ENCODE data around the gene GIMAP6.
"Not testable (repeated sequence)": the region's sequence is repeated elsewhere in the genome, so short reads cannot be mapped to it uniquely, and the experiment has no call there.

GIMAP6 gene

DNA sequence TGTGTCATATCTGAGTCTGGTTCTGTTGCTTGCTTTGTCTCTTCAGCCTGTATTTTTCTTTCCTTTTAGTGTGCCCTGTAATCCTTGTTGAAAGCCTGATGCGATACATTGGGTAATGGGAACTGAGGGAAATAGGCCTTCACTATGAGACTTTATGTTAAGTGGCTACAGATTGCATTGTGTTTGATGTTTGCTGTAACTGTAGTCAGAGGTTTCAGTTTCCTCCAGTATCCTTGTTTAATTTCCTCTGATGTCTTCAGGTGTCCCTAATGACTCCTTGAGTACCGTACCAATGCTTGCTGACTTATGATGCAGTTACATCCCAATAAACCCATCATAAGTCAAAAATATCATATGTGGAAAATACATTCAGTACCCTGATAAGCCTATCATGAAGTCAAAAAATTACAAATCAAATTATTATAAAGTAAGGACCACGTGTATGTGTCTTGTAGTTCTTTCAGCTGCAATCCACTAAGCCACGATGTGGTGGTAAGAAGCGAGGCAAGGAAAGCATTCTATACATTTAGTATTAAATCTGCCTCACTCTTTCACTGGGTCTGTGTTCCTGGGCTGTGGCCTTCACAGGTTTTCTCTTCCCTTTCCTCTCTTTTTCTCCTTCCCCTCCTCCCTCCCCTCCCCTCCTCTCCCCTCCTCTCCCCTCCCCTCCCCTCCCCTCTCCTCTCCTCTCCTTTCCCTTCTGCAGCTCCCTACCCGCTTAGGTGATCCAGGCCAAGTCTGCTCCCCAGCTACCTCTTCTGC, 13.3 kb upstream of the GIMAP6 start:
- DNase-seq: no peak

DNA sequence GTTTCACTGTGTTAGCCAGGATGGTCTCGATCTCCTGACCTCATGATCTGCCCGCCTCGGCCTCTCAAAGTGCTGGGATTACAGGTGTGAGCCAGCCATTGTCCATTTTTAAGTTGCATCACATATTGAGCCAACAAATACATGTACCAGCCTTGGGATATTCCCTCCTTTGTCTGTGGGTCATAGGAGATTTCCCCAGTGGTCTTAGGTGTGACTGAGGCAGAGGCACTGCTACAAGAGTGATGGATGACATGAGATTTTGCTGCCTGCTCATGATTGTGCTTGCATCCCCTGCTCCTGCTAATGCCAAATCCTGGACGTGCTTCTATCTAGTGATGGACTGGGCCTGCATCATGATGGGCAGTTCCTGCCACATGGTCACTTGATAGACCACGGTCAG, 10.7 kb upstream of the GIMAP6 start:
- no peak for DNase-seq

DNA sequence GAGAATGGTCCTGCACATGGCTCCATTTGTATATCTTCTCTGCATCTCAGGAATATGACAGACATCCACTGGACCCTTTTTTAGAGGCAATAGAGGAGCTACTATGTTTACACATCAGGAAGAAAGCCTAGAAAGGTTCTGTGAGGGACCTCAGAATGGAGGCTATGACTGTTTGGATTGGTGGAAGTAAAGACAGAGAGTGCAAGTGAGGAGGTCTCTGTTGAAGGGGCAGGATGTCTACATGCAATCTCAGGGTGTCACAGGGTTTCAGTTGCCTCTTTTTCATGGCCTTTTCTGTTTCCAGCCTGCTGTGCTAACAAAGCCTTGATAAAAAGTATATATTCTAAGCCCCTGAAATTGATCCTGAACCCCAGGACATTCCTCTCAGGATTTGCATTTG, 9.7 kb upstream of the GIMAP6 start:
- no peak for DNase-seq

DNA sequence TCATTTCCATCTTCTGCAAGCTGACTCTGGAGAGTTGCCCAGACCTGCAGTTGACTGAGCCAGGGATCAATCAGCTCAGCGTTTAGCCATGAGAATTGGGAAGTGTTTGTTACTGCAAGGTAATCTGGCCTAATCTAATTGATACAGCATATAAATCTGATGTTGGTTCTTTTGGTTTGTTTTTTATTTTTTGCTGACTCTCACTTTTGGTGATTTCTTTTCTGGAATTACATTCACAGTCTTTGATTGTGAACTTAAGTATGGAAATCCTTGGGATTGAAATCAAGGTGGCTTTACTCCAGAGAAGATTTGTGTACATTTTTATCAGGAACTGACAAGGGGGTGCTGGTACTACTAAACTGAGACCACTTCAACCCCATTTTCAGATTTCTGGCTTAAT, 1.7 kb upstream of the GIMAP6 start:
- no peak for DNase-seq

DNA sequence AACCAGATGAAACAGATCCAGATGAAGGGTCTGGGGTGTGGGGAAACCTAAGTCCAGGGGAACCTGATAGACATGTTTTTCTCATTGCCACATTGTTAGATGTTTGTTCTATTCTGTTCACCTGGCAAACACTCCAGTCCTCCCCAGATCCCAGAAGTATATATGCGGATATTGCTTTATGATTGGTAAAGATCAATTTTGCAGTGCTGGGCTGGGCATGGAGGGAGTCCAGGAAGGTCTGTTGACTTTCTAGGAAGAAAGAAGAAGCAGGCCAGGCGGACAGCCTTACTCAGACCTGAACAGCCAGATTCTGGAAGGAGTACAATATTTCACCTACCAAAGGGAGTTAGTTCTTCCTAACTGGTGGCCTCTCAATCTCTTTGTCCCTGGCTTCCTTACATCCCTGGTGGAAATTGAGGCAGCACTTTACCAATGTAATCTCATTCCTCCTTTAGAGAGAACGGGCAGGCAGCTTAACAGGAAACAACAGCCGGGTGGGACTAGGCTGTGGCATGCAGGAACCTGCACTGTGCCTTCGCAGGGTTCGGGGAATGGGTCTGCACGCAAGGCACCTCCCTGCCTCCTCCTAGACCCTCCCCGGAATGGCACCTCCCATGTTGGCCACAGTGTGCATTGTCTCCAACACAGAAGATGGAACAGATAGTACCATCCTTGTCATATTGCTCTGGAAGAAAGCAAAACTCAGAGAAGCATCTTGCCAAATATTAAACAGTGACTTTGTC, 930 bp downstream of the GIMAP6 start:
- no peak for DNase-seq

DNA sequence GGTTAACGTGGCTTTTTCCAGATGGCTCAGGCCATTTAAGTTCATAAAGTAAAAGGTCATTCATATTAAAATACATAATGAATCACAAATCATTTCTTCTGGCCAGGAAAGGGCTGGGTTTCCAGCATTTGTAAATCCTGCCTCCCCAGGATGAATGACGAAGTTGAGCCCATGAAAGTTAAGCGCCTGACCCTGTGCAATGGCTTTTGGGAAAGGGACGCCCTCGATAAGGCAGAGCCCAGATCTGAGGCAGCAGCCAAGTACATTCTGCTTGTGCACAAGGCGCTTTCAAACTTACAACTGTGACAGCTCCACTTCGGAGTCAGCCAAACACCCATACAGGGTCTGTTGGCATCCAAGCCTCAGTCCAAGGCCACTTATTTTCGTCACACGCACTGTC, 2.8 kb downstream of the GIMAP6 start:
- no peak for DNase-seq

DNA sequence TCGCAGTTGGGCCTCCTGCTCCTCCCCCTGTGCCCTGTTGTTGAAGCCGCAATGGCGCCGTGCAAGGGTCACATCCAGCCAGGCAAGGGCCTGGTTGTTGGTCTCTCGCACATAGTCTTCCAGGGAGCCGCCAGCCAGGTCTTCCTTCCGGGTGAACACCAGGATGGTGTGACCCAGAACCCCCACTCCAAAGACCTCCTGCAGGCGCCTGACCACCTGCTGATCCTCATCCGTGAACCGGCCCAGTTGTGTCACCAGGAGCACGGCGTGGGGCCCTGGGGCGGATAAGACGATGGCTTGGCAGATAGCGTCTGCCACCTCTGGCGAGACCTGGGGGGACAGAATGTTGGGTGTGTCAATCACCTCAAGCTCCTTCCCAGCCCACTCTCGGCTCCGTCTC, 4.2 kb downstream of the GIMAP6 start:
- no peak for DNase-seq

DNA sequence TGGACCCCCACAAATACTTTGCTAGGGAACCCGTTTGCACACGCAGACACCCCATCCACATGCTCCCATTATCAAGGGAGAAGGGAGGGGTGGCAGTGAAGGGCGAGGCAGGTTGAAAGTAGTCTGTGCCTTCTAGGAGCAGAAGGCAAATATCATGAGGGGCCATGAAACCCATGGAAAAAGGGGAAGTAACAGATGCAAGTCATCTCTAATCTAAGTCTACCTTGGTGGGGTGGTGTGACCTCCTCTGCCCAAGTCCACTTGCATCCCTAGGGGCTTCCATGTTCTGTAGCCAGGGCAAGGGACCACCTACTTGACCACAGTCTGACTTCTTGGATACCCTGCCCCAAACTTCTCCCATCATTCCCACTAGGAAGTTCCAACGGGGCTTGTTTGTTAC, 5.5 kb downstream of the GIMAP6 start:
- no peak for DNase-seq

DNA sequence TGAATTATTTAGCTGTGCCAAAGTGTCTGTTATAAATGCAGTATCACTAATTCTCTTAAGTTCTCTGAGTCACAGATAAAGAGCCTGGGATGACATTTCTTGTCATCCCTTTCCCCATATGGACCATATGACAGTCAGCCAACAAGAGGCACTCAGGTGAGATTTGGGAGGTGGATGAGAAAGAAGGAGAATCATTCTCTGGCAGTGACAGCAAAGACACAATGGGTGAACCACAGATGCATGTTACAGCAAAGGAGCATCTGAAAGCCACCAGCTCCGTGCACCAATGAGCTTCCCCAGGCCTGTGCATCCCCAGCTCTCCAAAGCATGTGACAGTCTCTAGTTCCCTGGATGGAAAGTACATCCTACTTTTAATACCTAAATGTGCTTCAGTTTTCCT, 10.8 kb downstream of the GIMAP6 start:
- no peak for DNase-seq

DNA sequence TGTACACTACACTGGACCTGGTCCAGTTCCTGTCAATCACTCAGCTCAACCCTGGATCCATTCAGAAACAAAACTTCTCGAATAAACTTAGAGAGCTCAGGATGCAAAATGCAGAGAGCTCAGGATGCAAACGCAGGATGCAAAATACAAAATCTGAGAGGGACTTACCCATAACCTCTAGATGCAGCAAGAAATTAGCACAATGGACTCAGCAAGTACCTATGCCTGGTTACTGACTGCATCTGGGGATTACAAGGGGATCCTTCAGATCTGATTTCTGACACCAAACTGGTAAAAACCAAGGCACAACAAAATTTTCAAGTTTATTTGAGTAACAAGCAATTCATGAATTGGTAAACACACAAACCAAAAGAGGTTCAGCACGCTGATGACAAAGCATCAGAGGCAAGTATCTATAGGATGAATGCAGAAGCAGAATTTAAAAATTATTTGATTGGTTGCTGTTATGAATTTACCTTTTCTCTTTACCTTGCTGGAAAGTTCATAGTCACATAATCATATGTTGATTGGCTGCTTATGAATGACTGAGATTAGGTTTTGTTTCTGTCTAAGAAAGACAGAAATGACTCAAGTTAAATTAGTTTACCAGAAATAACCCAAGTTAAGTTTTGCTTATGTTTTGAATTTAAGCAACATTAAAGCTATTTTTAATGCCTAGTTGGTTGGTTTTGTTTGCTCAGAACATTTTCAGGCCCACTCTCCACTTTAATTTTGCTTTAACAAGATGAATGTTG, 11.4 kb downstream of the GIMAP6 start:
- no peak for DNase-seq

DNA sequence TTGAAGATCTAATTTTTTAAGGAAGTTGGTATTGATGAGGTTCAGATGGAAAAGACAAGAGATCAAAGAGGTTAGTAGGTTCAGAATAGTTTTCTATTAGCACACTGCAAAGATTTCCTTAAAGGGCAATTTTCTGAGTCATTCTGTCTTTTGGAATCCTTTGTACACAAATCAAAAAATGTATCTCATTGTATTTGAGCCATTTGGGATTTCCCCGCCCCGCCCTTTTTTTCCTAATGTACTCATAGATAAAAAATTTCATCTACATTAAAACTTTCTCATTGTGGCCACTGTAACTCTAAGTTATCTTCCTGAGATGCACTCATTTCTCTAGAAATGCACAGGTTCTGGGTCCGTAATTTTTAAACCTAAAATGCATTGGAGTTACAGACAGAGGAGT, 12.1 kb downstream of the GIMAP6 start:
- DNase-seq: no peak

DNA sequence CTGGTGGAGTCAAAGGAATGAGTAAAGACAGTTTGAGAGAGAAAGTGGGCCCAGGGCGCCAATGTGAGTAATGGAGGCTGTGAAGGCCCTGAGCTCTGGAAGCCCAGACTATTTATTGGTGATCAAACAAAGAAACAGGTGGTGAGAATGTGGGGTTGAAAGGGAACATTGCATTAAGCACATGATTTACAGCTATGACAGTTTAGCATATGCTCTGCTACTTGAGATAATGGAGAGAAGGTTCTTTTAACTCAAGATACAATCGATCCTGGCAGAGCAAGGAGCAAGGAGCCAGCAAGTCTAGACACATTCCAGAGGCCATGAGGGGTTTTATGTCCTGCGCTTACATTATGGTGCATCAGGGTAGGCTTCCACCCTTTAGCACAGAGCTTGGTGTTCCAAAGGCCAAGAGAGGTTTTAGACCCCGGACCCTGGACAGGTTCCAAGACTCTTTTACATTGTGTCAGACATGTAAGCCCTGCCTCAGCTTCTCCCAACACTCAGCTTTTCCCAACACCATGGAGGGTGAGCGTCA, 16.9 kb downstream of the GIMAP6 start:
- not testable (repeated sequence) for DNase-seq

DNA sequence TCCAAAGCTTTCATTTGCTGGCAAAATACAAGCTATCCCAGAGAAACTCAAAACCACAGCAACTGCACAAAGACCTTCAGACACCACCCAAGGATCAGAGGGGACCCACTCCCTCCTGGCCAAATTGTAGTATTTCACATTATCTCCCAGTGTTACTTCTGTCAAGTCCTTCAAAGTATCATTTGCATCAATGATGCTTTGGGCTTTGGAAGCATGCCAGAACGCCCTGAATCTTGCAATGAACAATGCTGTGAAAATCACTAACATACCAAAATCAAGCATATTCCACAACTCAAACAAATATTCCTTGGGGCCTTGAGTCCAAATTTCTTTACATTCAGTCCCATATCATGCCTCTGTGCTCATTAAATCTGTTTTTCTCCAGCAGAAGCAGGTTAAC, 17.8 kb downstream of the GIMAP6 start:
- not testable (repeated sequence) for DNase-seq

DNA sequence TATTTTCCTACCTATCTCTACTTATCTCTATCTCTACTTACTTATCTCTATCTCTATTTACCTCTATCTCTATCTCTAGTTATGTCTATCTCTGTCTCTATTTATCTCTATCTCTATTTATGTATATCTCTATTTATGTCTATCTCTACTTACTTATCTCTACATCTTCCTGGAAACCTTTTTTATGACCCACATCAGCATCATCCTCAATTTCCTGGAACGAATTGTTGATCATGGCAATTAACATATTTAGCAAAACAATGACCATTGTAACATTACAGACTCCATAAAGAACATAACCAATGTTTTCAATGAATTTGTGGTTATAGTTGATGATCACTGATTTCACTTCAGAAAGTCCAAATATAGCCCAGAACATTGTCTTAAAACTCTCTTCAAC, 18.3 kb downstream of the GIMAP6 start:
- DNase-seq: no peak

DNA sequence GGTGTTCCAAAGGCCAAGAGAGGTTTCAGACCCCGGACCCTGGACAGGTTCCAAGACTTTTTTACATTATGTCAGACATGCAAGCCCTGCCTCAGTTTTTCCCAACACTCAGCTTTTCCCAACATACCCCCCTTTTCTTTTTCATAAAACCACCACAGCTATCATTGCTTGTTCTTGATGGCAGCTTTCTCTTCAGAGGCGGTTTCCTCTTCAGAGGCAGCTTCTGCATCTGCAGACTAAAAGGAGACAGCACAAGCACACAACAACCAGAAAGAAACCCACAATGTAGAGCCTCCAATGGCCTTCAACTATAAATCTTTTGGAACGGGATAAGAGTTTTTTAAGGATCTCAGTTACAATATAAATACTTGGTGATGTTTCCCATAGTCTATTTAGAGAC, 19.3 kb downstream of the GIMAP6 start:
- no peak for DNase-seq

DNA sequence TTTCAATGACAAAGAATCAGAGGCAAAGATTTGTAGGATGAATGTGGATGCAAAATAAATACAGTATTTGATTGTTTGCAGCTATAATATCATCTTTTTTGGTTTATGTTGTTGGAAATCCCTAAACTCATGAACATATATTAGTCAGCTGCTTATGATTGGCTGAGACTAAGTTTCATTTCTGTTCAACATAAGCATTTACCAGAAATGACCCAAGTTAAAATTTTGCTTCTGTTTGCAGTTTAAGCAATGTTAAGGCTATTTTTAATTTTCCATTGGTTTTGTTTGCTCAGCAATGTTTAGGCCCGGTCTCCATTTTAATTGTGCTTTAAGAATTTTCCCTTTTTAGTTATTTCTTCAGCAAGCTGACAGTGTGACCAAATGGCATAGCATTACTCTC, 22.0 kb downstream of the GIMAP6 start:
- no peak for DNase-seq

DNA sequence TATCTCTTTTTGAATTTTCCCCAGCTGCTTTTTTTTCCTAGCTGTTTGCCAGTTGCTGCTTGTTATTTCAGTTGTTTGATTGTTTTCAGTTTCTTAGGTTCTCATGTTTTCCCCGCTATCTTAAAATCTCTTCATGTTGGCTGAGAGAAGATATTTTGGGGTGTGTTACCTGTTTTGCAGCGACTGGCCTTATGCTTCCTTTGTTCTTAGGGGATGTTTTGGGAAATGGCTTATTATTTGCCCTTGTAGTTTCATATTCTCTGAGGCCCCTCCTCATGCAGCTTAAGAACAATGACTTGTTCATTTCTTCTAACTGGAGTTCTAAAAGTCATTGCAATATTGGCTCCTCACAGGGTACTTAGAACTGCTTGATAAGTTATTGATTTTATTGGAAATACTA, 28.6 kb downstream of the GIMAP6 start:
- not testable (repeated sequence) for DNase-seq

DNA sequence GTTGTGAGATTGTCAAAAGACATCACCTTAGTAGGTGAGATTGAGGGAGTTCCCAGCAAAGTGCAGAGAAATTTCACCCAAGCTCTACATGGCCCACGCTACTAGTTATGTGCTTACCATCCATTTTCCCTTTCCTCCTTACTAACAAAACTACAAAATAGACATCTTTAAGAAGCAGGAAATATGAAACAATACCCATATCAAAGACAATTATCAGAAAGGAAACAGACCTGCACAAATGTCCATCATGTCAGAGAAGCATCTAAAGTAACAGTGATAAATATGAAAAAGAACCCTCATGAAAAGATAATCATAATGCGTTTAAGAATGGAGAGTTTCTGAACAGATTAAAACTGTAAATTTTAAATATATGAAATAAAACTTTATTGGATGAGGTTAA, 36.8 kb downstream of the GIMAP6 start:
- DNase-seq: no peak

DNA sequence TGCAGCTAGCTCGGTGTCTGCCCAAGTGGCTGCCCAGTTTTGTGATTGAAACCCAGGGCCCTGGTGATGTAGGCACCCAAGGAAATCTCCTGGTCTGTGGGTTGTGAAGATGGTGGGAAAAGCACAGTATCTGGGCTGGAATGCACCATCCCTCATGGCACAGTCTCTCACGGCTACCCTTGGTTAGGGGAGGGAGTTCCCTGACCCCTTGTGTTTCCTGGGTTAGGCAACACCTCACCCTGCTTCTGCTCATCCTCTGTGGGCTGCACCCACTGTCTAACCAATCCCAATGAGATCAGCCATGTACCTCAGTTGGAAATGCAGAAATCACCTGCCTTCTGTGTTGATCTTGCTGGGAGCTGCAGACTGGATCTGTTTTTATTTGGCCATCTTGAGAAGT, 37.4 kb downstream of the GIMAP6 start:
- no peak for DNase-seq

DNA sequence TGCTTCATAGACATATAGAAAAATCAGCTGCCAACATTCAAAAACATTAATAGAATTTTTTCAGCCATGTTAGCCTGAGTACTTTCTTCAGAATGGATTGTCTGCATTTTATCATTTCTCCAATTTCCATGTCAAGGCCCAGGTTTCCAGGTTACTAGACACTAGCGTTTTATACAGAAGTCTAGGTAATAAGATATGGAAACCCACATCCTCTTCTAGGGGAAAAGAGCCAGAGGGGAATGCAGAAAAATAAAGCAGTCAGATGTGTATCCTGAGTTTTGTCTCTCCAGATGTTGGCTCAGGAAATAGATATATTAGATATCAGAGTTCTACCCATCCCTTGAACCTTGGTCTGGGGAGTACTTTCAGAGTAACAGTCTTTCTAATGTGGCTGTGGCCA, 44.6 kb downstream of the GIMAP6 start:
- no peak for DNase-seq

DNA sequence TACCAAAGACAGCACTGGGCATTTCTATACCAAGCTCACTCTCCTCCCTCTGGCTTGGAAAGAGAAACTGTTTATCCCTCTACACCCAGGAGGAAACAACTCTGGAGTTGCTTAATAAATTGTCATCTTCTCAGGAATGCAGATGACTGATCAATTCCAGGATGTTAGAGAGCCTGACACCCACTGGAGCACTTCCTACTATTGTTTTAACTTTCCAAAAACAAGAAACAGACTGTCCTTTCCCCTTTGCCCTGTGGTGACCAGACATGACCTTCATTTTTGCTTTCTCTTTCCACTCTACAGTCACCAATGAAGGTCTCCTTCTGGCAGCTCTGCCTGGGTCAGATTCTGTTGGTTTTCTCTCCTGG, 45.4 kb downstream of the GIMAP6 start:
- no peak for DNase-seq

DNA sequence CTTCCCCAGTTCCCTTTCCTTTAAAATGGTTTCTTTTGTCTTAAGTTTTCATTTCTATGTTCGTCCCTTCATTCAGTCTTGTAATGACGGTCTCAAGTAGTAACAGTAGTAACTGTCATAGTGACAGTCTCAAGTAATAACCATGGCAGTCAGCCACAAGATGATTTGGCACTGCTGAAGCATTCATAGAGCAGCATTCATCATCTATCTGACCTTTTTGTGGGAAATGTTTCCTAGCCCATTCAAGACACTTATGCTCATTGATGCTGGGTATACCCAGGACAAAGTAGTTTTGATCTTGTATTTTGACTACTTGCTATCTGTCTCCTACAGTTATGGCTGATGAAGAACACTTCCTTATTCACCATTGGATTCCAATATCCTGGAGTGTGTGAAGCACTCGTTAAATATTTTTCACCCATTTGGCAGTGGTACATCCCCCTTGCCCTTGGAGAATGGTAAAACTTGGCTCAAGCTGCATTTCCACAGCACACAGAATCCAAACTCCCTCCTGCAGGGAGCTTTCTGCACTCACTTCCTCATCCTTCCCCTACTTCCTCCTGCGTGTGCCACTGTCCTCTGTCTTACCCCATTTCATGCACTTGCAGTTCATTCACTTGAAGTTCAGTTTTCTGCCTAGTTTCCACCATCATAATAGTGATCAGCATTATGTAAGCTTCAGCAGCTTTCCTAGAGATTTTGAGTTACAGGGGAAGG, 46.0 kb downstream of the GIMAP6 start:
- no peak for DNase-seq

DNA sequence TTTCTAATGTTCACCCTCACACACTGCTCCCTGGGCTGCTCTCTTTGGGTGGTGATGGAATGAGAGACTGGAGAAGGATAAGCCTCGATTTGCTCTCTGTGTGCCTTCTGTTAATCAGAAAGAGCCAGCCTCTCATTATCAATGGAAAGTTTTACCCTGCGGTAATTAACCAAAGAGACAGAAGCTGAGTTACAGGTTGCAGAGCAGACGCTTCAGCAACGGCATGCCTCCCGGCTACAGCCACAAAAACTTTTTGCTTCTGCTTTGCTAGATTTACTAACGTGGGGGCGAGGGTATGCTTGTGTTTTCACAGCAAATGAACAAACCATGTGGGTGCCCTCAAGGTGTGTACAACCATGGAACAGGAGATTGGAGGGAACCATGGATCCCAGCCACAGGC, 47.0 kb downstream of the GIMAP6 start:
- DNase-seq: no peak
